HG03064 (cell line): ENCODE results near the gene LONP2.
"Not testable (repeated sequence)": the region's sequence is repeated elsewhere in the genome, so short reads cannot be mapped to it uniquely, and the experiment has no call there.

Experiments used
- ATAC-seq: cut with Tn5 transposase; IDR thresholded peaks from one replicate; pipeline ENCODE4 v1.9.1; 2021; ENCODE audit warnings: low read depth; ENCODE audit not compliant: unreplicated experiment

Gene LONP2

GRCh38 chr16:48365025-48365600 lies 121.0 kb downstream of the LONP2 start:
- no peak for ATAC-seq

GRCh38 chr16:48365601-48366164 lies 121.6 kb downstream of the LONP2 start:
- ATAC-seq = peak; percentile 86

GRCh38 chr16:48366165-48367093 lies 122.3 kb downstream of the LONP2 start:
- ATAC-seq = peak; percentile 57

DNA sequence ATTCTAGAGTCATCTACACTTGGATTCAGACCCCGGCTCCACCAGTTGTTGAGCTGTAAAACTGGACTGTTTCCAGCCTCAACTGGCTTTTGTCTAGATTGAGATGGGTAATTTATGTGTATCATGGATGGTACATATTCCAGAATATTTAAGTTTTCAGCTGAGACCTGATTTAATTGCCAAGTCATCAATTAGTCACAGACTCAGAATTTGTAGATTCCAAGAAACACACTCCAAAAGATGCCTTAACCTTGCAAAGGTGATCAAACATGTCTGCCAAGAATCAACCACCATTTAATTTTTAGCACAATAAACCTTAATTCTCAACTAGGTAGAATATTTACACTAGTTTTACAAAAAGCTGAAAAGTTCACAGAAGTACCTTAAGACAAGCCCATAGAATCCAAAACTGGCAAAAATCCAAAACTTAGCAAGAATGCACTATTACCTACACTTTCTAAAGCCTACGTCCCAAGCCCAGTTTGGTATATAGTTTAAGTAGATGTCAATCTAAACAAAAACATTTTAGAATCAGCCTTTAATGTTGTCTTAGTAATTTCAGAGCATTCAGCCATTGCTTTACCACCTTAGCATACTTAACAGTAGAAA lies 123.4 kb downstream of the LONP2 start:
- no peak for ATAC-seq

GRCh38 chr16:48369765-48370164 lies 125.7 kb downstream of the LONP2 start:
- no peak for ATAC-seq

- ATAC-seq = no peak
Measured at GRCh38 chr16:48370229-48370628, 126.1 kb downstream of the LONP2 start.

GRCh38 chr16:48370668-48371392 lies 126.7 kb downstream of the LONP2 start:
- not testable (repeated sequence) for ATAC-seq

GRCh38 chr16:48371393-48371780 lies 127.3 kb downstream of the LONP2 start:
- no peak for ATAC-seq

DNA sequence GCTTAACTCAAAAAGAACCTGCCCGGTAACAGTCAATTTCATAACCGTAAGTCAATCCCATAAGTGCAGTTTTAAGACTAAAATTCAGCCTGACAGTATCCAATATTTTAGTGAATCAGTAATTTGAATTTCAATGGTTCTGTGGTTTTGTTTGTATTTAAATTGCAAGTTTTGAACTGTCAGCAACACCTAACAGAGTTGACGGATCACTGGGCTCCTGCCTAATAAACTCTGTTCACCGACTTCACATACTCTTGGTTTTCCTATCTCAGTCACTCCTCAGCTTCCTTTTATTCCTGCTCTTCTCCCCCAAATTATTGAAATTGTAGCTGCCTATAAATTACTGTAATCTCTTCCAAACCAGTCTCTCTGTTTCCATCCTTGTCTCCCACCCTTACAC lies 128.6 kb downstream of the LONP2 start:
- ATAC-seq = no peak

GRCh38 chr16:48373258-48374029 lies 129.3 kb downstream of the LONP2 start:
- ATAC-seq = no peak

DNA sequence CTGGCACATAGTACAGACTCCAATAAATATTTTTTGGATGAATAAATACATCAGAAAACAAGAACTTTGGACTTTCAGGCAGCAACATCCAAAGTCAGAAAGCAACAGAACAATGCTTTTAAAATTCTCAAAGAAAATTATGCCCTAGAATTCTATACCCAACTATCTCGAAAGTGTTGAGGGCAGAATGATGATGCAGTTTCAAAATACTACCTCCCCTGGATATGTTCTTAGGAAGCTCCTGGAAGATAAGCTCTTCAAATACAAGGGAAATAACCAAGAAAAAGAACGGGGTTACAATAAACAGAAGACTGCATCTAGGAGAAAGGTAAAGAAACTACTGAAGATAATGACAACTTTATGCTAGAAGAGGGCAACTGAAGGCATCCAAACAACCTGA lies 130.2 kb downstream of the LONP2 start:
- no peak for ATAC-seq

GRCh38 chr16:48377301-48377700 lies 133.2 kb downstream of the LONP2 start:
- not testable (repeated sequence) for ATAC-seq

DNA sequence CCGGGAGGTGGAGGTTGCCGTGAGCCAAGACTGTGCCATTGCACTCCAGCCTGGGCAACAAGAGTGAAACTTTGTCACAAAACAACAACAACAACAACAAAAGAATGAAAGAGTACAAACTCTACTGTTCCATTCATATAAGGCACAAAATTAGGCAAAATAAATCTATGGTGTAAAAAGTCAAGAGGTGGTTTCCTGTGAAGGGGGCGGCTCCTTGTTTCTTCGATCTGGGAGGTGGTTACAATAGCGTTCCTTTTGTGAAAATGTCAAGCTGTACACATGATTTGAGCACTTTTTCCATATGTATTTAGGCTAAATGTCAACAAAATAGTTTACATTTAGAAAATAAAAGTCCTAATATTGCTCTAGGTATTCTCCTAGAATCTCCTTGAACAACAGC lies 134.2 kb downstream of the LONP2 start:
- no peak for ATAC-seq

DNA sequence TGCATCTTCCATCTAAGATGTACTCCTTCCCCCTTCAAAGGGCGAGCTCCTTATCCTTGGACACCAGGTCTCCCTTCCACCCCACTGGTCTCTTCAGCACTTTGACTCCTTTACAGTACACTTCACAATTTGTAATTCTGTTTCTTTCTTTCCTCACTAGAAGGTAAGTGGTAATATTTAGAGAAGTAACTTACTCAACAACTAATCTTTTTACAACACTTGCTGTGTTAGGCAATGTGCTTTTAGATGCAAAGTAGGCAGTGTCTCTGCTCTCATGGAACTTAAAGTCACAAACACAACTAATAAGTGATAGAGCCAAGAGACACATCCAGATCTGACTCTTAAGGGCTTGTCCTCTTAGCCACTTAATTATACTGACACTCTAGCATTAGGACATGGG lies 134.7 kb downstream of the LONP2 start:
- ATAC-seq = no peak

DNA sequence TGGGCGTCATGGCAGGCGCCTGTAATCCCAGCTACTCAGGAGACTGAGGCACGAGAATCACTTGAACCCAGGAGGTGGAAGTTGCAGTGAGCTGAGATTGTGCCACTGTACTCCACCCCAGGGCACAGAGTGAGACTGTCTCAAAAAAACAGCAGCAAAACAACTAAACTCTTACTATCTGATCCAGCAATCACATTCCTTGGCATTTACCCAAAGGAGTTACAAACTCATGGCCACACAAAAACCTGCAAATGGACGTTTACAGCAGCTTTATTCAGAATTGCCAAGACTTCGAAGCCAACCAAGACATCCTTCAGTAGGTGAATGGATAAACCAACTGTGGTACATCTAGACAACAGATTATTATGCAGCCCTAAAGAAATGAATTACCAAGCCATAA lies 137.1 kb downstream of the LONP2 start:
- no peak for ATAC-seq

- ATAC-seq = no peak
Measured at GRCh38 chr16:48382131-48382530, 138.0 kb downstream of the LONP2 start.

DNA sequence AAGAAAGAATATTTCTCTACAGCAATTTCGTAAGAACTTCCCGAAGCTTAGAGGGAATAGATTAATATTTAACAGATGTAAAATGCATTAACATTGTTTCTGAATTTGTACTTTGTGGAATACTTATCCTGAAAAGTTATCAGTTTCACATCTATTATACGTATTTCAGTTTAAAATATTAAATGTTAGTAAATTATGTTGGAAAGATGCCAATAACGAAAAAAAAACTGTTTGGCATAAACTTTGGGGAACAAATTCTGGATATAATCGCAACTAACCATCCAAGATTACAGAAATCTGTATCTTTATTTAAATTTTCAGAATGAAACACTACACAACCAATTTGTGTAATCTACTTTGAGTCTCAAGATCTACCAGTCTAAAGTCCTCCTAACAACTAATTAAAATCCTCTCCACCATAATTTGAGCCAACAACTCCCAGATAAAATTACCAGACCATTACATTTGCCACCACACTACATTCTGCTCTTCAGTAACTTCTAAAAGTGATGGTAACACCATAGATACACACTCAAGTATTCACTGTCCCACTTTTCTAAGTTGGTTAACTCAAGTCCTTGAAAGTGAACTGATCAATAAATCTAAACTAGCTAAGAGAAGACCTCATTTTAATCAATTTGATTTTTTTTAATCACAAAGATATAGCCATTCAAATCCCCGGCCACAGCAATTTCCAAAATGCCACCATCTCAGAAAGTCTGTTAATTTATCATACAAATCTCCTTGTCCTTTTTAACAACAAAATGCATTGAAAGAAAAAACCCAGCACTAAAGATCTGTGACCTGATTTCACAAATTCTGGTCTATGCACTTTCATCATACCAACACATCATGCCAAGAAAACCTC lies 139.1 kb downstream of the LONP2 start:
- ATAC-seq = no peak

DNA sequence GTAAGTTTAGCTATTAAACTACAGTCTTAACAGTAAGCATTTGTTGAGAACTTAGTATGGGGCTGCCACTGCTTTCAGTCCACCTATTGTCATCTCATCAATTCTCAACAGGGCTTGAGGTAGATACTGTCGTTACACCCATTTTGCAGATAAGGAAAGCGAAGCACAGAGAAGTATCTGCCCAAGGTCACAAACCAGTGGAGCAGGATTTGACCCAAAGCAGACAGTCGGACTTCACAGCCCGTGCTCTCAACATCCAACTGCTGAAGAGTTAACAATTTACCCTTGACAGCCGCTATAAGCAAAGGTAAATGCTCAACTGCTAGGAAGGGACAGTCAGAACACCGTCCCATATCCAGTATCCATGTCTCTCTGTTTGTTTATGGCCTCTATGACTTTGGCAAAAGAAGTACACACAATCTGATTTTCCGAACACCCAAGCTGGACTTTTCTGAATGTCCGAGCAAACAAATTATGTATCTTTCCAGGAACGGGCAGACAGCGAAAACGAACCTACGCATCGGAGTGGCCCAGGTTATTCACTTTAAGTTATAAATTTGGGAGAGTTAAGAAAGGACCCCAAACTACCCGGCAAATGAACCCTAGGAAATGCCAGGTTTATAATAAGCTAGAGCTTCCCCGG lies 139.9 kb downstream of the LONP2 start:
- no peak for ATAC-seq
